GM20431 (cell line): ENCODE data around the gene VGLL4.
"Not testable (repeated sequence)": the region's sequence is repeated elsewhere in the genome, so short reads cannot be mapped to it uniquely, and the experiment has no call there.

ENCODE experiments used
- in situ Hi-C: fragments of 300-500 bp; cut with MseI, MboI; formaldehyde crosslinking; loops from one replicate; pipeline ENCODE4 v1.15.0; 2020; ENCODE audit warnings: low sequenced_read_pairs; ENCODE audit not compliant: unreplicated experiment

VGLL4 gene

GRCh38 chr3:11610700-11611275, 32.9 kb downstream of the VGLL4 start:
- in situ Hi-C loops, result no loop called here

- in situ Hi-C loops, result no loop called here
These were observed 33.6 kb downstream of the VGLL4 start for GRCh38 chr3:11610044-11610671.

- in situ Hi-C loops, result no loop called here
These were observed 34.2 kb downstream of the VGLL4 start for GRCh38 chr3:11609481-11609880.

GRCh38 chr3:11607816-11608215, 35.9 kb downstream of the VGLL4 start:
- in situ Hi-C loops, result no loop called here

GRCh38 chr3:11606865-11607440, 36.8 kb downstream of the VGLL4 start:
- in situ Hi-C loops, result no loop called here

GRCh38 chr3:11606090-11606784, 37.5 kb downstream of the VGLL4 start:
- in situ Hi-C loops, result no loop called here

GRCh38 chr3:11605398-11605797, 38.3 kb downstream of the VGLL4 start:
- in situ Hi-C loops, result no loop called here

- in situ Hi-C loops, result no loop called here
These were observed 39.4 kb downstream of the VGLL4 start for GRCh38 chr3:11604139-11604892.

- in situ Hi-C loops, result no loop called here
These were observed 40.1 kb downstream of the VGLL4 start for GRCh38 chr3:11603628-11604027.

- in situ Hi-C loops, result no loop called here
These were observed 40.7 kb downstream of the VGLL4 start for GRCh38 chr3:11602886-11603527.

- in situ Hi-C loops, result no loop called here
These were observed 41.4 kb downstream of the VGLL4 start for GRCh38 chr3:11602239-11602840.

- in situ Hi-C loops, result no loop called here
These were observed 42.1 kb downstream of the VGLL4 start for GRCh38 chr3:11601446-11602238.

- in situ Hi-C loops, result no loop called here
These were observed 43.0 kb downstream of the VGLL4 start for GRCh38 chr3:11600501-11601282.

GRCh38 chr3:11596387-11596786, 47.3 kb downstream of the VGLL4 start:
- in situ Hi-C loops, result no loop called here

- in situ Hi-C loops, result not testable (repeated sequence)
These were observed 48.7 kb downstream of the VGLL4 start for GRCh38 chr3:11595024-11595423.

- in situ Hi-C loops, result no loop called here
These were observed 50.2 kb downstream of the VGLL4 start for GRCh38 chr3:11593318-11594034.

GRCh38 chr3:11592445-11593298, 51.0 kb downstream of the VGLL4 start:
- in situ Hi-C loops, result no loop called here
